HG02938 (cell line): Measurements from ENCODE around the gene UBFD1.
"Not testable (repeated sequence)": the region's sequence is repeated elsewhere in the genome, so short reads cannot be mapped to it uniquely, and the experiment has no call there.

Experiments used
- ATAC-seq: cut with Tn5 transposase; IDR thresholded peaks from one replicate; pipeline ENCODE4 v1.9.1; 2021; ENCODE audit warnings: mild to moderate bottlenecking, moderate library complexity; ENCODE audit not compliant: unreplicated experiment

The UBFD1 gene

DNA sequence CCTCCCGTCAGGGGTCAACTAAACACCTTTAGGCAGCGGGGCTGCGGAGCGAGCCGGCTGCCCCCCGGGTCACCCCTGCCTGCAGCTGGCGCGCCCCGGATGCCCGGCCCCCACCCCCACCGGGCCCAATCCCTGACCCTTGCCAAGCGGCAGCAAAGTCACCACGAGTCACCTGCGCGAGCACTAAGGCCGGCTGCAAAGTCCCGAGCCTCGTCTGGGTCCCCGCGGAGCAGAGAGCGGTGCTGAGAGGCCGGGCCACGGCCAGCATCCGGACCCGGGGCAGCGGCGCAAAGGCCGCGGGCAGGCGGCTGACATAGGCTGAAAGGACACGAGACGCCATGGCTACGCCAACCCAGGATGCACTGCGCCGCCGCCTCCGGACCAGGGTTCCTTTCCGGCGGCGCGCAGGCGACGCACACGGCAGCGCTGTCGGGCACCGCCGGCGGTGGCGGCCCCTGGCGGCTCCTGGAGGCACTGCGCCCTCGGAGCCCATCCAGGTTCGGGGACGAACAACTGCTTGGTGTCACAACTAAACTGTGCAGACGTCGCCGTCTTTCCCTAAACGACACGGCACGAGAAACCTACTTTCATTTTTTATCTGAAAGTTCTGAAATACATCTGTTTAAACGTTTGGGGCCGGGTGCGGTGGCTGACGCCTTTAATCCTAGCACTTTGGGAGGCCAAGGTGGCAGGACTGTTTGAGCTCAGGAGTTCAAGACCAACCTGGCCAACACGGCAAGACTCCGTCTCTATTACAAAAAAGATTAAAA is 38.6 kb downstream of the UBFD1 start, which contains the start of gene NDUFAB1:
NDUFAB1 (minus strand) TSS at position 366 of the 770 bp plus-strand sequence; CDS start at position 340, 26 bp downstream.
- ATAC-seq: peak; percentile 83

DNA sequence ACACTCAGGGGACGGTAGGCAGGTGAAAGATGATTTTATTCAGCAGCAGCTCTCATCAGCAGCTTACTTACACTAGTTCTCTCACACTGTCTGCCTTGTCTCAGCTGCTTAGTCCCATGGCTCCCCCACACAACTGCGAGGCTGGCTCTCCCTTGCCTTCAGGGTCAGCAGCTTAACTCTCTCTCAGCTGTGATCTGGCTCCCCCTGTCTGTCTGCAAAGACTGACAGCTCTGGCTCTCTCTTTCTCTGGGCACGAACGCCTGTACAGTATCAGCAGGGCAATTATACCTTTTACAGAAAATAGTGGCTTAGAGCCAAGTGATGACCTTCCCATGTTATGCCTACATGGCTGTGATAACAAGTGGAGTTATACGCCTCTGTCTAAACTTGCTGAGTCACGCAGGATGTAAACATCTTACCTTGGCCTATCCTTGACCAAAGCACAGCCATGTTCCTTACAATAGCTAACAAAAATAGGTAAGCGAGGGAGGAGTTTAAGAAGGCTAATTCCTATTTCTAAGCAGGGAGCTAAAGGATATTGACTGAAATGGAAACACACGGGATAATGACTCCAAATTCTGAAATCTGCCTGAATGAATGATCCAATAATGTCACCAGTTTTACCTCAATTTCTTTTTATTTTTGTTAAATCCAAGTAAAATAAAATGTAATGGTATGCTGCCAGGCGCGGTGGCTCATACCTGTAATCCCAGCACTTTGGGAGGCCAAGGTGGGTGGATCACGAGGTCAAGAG is 39.7 kb downstream of the UBFD1 start:
- no peak for ATAC-seq

DNA sequence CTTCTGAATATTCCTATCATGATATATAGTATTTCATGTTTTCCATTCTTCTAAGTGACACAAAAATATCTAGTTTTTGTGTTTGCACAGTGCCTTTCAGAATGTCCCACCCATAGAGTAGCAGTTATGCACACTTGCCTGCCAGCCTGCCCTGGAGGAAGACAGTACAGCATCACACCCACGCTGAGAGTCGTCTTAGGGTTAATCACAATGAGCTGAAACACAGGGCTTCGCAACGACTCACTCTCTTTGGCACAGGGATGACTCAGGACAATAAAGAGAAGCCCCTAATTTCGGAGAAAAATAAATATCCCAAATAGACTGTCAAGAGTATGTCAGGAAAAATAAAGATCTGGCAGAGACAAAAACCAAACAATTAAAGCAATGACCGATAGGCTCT is 50.2 kb downstream of the UBFD1 start:
- no peak for ATAC-seq

DNA sequence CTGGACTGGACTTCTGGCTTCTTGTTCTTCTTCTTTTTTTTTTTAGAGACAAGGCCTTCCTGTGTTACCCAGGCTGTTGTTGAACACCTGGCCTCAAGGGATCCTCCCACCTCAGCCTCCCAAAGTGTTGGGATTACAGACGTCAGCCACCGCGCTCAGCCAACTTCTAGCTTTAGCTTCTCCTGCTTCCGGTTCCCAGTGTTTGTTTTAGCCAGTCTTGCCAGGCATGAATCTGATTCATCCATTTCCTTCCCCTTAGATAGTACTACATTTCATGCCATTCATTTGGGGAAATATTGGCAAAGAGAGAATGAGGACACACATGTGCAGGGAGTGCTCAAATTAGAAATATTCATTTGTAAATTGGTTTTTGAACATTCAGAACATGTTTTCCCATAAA is 50.7 kb downstream of the UBFD1 start:
- ATAC-seq: no peak

DNA sequence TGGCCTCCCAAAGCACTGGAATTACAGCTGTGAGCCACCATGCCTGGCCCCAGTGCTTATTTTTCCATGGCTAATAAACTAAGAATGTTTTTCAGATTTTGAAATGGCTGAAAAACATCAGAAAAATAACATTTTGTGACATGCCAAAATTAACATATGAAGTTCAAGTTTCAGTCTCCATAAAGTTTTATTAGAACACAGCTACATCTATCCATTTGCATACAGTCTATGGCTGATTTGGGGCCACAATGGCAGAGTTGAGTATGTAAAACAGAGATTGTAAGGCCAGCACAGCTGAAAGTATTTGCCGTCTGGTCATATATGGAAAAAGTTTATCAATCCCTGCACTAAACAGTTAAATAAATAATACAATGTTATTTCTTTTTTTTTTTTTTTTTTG is 52.4 kb downstream of the UBFD1 start:
- ATAC-seq: no peak

DNA sequence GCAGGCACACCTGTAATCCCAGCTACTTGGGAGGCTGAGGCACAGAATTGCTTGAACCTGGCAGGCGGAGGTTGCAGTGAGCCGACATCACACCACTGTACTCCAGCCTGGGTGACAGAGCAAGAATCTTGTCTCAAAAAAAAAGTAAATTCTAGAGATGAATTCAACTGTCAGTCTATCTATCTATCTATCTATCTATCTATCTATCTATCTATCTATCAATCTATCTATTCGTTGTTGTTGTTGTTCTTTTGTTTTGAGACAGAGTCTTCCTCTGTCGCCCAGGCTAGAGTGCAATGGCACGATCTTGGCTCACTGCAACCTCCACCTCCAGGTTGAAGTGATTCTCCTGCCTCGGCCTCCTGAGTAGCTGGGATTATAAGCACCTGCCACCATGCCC is 53.4 kb downstream of the UBFD1 start:
- ATAC-seq: not testable (repeated sequence)

DNA sequence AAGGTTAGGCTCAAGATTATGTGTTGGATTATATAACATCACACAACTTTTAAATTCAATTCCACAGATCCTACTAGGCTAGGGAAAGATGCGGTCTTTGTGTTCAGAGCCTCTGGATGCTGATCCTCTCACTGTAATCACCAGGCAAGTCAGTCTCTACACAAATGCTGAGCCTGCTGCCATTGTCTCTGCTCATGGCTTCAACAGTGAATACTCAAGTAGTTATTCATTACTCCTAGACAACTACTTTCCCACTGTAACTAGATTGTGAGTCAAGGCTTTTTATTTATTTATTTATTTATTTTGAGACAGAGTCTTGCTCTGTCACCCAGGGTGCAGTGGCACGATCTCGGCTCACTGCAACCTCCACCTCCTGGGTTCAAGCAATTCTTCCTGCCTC is 54.4 kb downstream of the UBFD1 start:
- ATAC-seq: no peak

DNA sequence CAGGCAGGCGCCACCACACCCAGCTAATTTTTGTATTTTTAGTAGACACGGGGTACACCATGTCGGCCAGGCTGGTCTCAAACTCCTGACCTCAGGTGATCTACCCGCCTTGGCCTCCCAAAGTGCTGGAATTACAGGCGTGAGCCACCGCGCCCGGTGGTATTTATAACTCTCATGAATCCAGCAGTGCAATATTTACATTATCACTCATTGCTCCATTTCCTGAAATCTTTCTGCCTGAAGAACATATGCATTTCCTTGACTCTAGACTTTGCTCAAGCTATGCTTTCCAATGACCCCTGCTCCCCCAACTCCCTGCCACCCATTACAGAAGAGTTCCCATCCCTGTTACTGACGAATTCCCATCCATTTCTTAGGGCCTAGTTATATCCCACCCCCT is 58.3 kb downstream of the UBFD1 start:
- no peak for ATAC-seq
